Measurements from ENCODE around the gene SLC48A1. TPM values are rescaled to one million over a fixed set of nuclear protein-coding genes. Genes with fewer than 3 reads are reported as not detected.

Gene SLC48A1
- total RNA-seq, 2 donors from 2014 or later: 39.0 to 52.5 TPM

DNA sequence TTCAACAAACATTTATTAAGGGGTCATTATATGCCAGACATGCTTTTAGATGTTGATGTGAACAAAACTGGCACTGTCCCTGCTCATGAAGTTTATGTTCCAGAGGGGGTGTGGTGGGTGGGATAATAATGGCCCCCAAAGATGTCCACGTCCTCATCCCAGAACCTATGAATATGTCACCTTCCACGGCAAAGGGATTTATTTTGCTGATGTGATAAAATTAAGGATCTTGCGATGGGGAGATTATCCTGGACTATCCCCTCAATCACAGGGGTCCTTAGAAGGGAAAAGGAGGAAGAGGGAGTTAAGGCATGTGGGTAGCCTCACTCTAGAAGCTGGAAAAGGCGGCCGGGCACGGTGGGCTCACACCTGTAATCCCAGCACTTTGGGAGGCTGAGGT, 1.7 kb upstream of the SLC48A1 start:
- Histone ChIP-seq H3K27me3 (replicated peaks; ENCODE audit: insufficient read depth) (no peaks in the 10 kb centered on the region), H3K4me3 (no peak overlapping the region), H3K9me3 (no peaks in the 10 kb centered on the region), H3K4me1 (replicated peaks) (no peaks in the 10 kb centered on the region), H3K36me3 (no peaks in the 10 kb centered on the region), H3K27ac (no peak overlapping the region)
- TF ChIP-seq POLR2AphosphoS5 (IDR thresholded peaks at IDR 0.05) (no peak), POLR2A (IDR thresholded peaks at IDR 0.05) (no peak)
- TF ChIP-seq, protein P1, sequence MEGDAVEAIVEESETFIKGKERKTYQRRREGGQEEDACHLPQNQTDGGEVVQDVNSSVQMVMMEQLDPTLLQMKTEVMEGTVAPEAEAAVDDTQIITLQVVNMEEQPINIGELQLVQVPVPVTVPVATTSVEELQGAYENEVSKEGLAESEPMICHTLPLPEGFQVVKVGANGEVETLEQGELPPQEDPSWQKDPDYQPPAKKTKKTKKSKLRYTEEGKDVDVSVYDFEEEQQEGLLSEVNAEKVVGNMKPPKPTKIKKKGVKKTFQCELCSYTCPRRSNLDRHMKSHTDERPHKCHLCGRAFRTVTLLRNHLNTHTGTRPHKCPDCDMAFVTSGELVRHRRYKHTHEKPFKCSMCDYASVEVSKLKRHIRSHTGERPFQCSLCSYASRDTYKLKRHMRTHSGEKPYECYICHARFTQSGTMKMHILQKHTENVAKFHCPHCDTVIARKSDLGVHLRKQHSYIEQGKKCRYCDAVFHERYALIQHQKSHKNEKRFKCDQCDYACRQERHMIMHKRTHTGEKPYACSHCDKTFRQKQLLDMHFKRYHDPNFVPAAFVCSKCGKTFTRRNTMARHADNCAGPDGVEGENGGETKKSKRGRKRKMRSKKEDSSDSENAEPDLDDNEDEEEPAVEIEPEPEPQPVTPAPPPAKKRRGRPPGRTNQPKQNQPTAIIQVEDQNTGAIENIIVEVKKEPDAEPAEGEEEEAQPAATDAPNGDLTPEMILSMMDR (IDR thresholded peaks at IDR 0.05): no peak
- intact Hi-C loops (cut with DNase I): no loop called here
- WGBS: 85% methylated on average over 6 of the region's 6 CpGs
- DNase-seq (ENCODE audit: low spot score): no peak

DNA sequence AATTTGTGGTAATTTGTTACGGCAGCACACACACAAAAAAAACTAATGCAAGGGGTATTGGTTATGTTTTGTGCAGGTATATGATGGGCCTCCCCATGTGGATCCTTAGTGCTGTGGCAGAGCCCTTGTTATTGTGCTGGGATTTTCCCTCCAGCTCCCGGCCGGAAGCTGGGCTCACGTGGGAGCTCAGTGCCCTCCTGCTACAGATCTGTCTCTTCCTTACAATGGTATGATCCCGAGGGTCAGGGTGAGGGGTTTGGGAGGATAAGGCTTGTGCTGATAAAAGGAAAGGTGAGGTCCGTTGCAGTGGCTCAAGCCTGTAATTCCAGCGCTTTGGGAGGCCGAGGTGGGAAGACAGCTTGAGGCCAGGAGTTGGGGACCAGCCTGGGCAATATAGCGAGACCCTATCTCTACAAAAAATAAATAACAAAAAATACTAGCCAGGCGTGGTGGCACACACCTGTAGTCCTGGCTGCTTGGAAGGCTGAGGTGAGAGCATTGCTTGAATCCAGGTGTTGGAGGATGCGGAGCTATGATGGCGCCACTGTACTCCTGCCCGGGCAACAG, 861 bp upstream of the SLC48A1 start:
- no peak for DNase-seq (ENCODE audit: low spot score)
- Histone ChIP-seq H3K4me1 (replicated peaks) (no peaks in the 10 kb centered on the region), H3K9me3 (no peaks in the 10 kb centered on the region), H3K36me3 (no peaks in the 10 kb centered on the region), H3K4me3 (no peak overlapping the region), H3K27ac (no peak overlapping the region), H3K27me3 (replicated peaks; ENCODE audit: insufficient read depth) (no peaks in the 10 kb centered on the region)
- intact Hi-C loops (cut with DNase I): loop anchor here (2.0 kb wide), 1 partner anchor 41 kb away; no protein-coding TSS in a partner anchor
- 84% methylated on average over 13 of the region's 13 CpGs for WGBS
- TF ChIP-seq POLR2AphosphoS5 (IDR thresholded peaks at IDR 0.05) (no peak), POLR2A (IDR thresholded peaks at IDR 0.05) (no peak)
- TF ChIP-seq, protein P1 (IDR thresholded peaks at IDR 0.05): no peak

DNA sequence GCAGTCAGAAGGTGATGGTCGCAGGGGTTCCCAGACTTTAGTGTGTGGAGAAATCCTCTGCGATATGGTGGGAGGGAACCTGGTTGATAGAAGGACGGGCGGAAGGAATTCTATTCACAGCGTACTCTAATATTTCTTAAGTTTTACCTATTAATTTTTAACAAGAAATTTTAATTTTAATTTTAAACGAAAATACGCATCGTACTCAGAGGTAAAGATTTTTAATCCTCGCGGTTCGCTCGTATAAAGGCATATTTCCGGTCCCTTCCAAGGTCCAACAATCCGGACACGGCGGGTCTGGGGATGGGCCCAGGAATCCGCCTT, 338 bp upstream of the SLC48A1 start:
- DNase-seq (ENCODE audit: low spot score): no peak
- WGBS: 12% methylated on average over 17 of the region's 17 CpGs
- no peaks in the 10 kb centered on the region for H3K27me3 ChIP-seq (replicated peaks; ENCODE audit: insufficient read depth)
- H3K4me3 ChIP-seq: peak overlapping the region; percentile 80 to 86
- H3K9me3 ChIP-seq: no peaks in the 10 kb centered on the region
- intact Hi-C loops (cut with DNase I): loop anchor here (2.0 kb wide), 1 partner anchor 40 kb away; no protein-coding TSS in a partner anchor
- H3K36me3 ChIP-seq: no peaks in the 10 kb centered on the region
- H3K27ac ChIP-seq: peak overlapping the region; percentile 76 to 77
- no peaks in the 10 kb centered on the region for H3K4me1 ChIP-seq (replicated peaks)
- TF ChIP-seq, protein P1 (IDR thresholded peaks at IDR 0.05): no peak

DNA sequence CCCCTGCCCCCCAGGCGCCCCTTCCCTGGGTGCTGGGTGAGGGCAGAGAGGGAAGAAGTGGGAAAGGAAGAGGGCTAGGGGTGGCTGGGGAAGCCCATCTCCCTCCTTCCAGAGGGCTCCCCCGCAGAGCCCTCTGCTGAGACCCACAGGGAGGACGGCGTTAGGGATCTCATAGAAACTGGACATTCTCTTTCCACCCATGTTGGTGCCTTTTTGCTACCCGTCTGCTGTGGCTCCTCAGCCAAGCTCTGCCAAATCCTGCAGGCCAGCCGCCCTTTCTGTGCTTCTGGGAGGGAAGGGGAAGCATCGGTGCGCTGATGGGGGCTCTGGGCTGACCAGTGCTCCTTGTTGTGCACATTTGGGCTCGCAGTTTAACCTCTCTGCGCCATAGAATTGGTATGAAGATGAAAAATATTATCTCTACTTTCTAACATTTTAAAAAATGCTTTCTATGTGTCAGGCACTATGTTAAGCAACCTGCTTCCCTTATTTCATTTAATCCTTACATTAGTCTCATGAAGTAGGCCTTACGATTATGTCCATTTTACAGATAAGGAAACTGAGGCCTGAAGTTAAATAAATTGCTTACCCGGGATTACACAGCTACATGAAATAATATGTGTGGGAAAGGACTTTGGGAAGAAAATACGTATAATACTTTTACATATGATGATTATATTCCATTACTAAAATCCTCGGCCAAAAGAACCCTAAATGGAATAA, 981 bp downstream of the SLC48A1 start:
- Histone ChIP-seq H3K27me3 (replicated peaks; ENCODE audit: insufficient read depth) (no peaks in the 10 kb centered on the region), H3K36me3 (no peaks in the 10 kb centered on the region), H3K9me3 (no peaks in the 10 kb centered on the region), H3K4me3 (peak overlapping the region; percentile 80 to 86), H3K4me1 (replicated peaks) (no peaks in the 10 kb centered on the region), H3K27ac (peak overlapping the region; percentile 76 to 77)
- DNase-seq (ENCODE audit: low spot score): no peak
- WGBS: 54% methylated on average over 14 of the region's 14 CpGs
- TF ChIP-seq POLR2AphosphoS5 (IDR thresholded peaks at IDR 0.05): no peak
- no peak for TF ChIP-seq POLR2A (IDR thresholded peaks at IDR 0.05)
- TF ChIP-seq, protein P1 (IDR thresholded peaks at IDR 0.05): no peak
- intact Hi-C loops (cut with DNase I): loop anchor here (1.0 to 2.0 kb wide), 2 partner anchors 17 to 39 kb away; no protein-coding TSS in a partner anchor

DNA sequence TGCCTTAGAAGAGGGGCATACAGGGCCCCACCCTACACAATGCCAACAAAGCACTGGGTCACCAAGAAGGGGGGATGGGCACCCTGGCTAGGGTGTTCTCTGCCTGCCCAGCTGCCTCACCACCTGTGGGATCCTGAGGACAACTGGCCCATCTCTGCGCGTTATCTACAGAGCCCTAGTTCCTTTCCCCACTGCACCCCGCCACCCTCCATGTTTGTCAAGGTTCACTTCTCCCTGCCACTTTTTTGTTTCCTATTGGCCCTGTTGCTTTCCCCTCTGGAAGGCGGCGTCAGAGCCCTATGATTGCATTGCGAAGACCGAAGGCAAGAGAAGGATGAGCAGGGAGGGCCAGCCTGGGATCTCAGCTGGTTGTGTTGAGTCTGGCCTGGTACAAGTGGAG, 1.6 kb downstream of the SLC48A1 start:
- H3K4me3 ChIP-seq: no peak overlapping the region
- H3K4me1 ChIP-seq (replicated peaks): no peaks in the 10 kb centered on the region
- H3K36me3 ChIP-seq: no peaks in the 10 kb centered on the region
- no peaks in the 10 kb centered on the region for H3K9me3 ChIP-seq
- TF ChIP-seq POLR2AphosphoS5 (IDR thresholded peaks at IDR 0.05) (no peak), POLR2A (IDR thresholded peaks at IDR 0.05) (no peak)
- TF ChIP-seq, protein P1 (IDR thresholded peaks at IDR 0.05): no peak
- no peak overlapping the region for H3K27ac ChIP-seq
- intact Hi-C loops (cut with DNase I): loop anchor here (1.0 to 5.0 kb wide), 4 partner anchors 17 to 122 kb away; no protein-coding TSS in a partner anchor
- 95% methylated on average over 7 of the region's 7 CpGs for WGBS
- DNase-seq (ENCODE audit: low spot score): no peak
- no peaks in the 10 kb centered on the region for H3K27me3 ChIP-seq (replicated peaks; ENCODE audit: insufficient read depth)

All from prostate gland (tissue), 2 donors.